Mucosa of stomach (tissue), 1 donor: ENCODE data around the gene BICDL2.

Experiments used
- H3K27me3 ChIP-seq: one replicate; pipeline ENCODE4 v1.7.0; 2013; ENCODE audit warnings: mild to moderate bottlenecking, low read length; ENCODE audit not compliant: control insufficient read depth, insufficient read depth
- H3K36me3 ChIP-seq: one replicate; pipeline ENCODE4 v1.7.0; 2013; ENCODE audit warnings: low read length; ENCODE audit not compliant: control insufficient read depth, insufficient read depth
- H3K4me1 ChIP-seq: one replicate; pipeline ENCODE4 v1.7.0; 2013; ENCODE audit warnings: mild to moderate bottlenecking, low read length; ENCODE audit not compliant: control insufficient read depth, insufficient read depth
- H3K4me3 ChIP-seq: one replicate; pipeline ENCODE4 v1.7.0; 2013; ENCODE audit warnings: low read length
- H3K9ac ChIP-seq: one replicate; pipeline ENCODE4 v1.7.0; 2013; ENCODE audit warnings: mild to moderate bottlenecking, low read length, moderate library complexity
- H3K9me3 ChIP-seq: one replicate; pipeline ENCODE4 v1.7.0; 2013; ENCODE audit warnings: mild to moderate bottlenecking, low read length, moderate library complexity; ENCODE audit not compliant: control insufficient read depth
- donor health status: Pancreatic carcinoma.

BICDL2 gene

GRCh38 chr16:3026003-3026378 is 10.8 kb downstream of the BICDL2 start:
- Histone ChIP-seq H3K27me3 (peaks cover 16% of the 10 kb centered on the region), H3K36me3 (no peaks in the 10 kb centered on the region), H3K4me1 (peaks cover 33% of the 10 kb centered on the region), H3K9ac (no peak overlapping the region), H3K4me3 (no peak overlapping the region), H3K9me3 (no peaks in the 10 kb centered on the region)

GRCh38 chr16:3025032-3026002 is 11.4 kb downstream of the BICDL2 start:
- H3K9ac ChIP-seq, result no peak overlapping the region
- H3K9me3 ChIP-seq, result no peaks in the 10 kb centered on the region
- H3K4me1 ChIP-seq, result peaks cover 32% of the 10 kb centered on the region
- H3K36me3 ChIP-seq, result no peaks in the 10 kb centered on the region
- H3K27me3 ChIP-seq, result peaks cover 11% of the 10 kb centered on the region
- H3K4me3 ChIP-seq, result no peak overlapping the region

DNA sequence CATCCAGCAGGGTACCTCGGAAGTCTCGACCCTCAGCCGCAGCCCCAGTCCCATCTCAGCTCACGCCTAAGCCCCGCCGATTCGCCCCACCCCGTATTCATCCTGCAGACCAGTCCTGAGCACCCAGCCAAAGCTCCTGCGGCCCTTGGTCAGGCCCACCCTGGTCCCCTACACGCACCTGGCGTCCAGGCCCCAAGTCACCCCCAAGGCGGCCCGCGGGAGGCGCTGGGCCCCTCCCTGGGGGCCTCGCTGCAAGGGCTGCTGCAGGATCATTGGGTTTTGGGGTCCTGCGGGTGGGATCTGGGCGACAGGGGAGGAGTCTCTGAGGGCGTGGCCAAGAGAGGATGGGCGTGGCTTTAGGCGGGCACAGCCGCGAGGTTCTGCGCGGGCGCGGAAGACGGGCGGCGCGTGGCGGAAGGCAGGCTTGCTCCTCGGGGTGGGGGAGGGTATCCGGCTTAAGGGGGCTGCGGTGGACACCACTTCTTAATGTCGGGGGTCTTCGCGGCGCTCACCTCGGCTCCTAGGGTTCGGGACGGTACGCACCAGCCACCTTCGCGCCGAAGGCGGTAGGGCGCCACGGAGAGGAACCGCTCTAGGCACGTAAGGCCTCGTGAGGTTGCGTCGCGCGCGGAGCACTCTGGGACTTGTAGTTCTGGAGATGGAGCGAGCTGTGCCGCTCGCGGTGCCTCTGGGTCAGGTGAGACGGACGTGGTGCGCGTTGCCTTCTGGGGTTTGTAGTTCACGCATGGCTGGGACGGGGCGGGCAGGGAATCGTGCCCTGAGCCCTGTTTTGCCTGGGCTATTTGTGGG is 12.9 kb downstream of the BICDL2 start, which contains the start of the genes HCFC1R1 and THOC6:
Gene HCFC1R1, minus strand, starts transcription at position 274 of the 810 bp plus-strand sequence. Its CDS starts 1 bp downstream, at position 273.
Gene THOC6, plus strand, starts transcription at position 367 of the 810 bp plus-strand sequence. Its CDS starts 292 bp downstream, at position 659.
- H3K4me1 ChIP-seq, result peaks cover 32% of the 10 kb centered on the region

GRCh38 chr16:3023415-3023668 is 13.4 kb downstream of the BICDL2 start:
- peaks cover 32% of the 10 kb centered on the region for H3K4me1 ChIP-seq
- H3K27me3 ChIP-seq, result no peaks in the 10 kb centered on the region
- no peaks in the 10 kb centered on the region for H3K36me3 ChIP-seq

More for the DNA sequence above, 12.9 kb downstream of the BICDL2 start, which contains the start of the genes HCFC1R1 and THOC6:
- Histone ChIP-seq H3K9me3 (no peaks in the 10 kb centered on the region), H3K9ac (peak within 1 kb of the TSS; percentile 74), H3K27me3 (no peaks in the 10 kb centered on the region), H3K4me3 (peak within 1 kb of the TSS; percentile 82), H3K36me3 (no peaks in the 10 kb centered on the region)

GRCh38 chr16:3022684-3023414 is 13.9 kb downstream of the BICDL2 start:
- H3K27me3 ChIP-seq, result peaks cover 1% of the 10 kb centered on the region
- H3K9ac ChIP-seq, result peak overlapping the region; percentile 79
- H3K4me3 ChIP-seq, result peak overlapping the region; percentile 82
- peaks cover 28% of the 10 kb centered on the region for H3K4me1 ChIP-seq
- no peaks in the 10 kb centered on the region for H3K9me3 ChIP-seq
- H3K36me3 ChIP-seq, result no peaks in the 10 kb centered on the region

More at GRCh38 chr16:3023415-3023668, 13.4 kb downstream of the BICDL2 start:
- peak overlapping the region; percentile 74 for H3K9ac ChIP-seq
- peak overlapping the region; percentile 82 for H3K4me3 ChIP-seq
- H3K9me3 ChIP-seq, result no peaks in the 10 kb centered on the region

- no peaks in the 10 kb centered on the region for H3K9me3 ChIP-seq
- peaks cover 25% of the 10 kb centered on the region for H3K4me1 ChIP-seq
- H3K4me3 ChIP-seq, result peak overlapping the region; percentile 82
- peaks cover 6% of the 10 kb centered on the region for H3K27me3 ChIP-seq
- peak overlapping the region; percentile 79 for H3K9ac ChIP-seq
- no peaks in the 10 kb centered on the region for H3K36me3 ChIP-seq
Observed at GRCh38 chr16:3022208-3022683, 14.5 kb downstream of the BICDL2 start.

GRCh38 chr16:3021449-3022207 is 15.1 kb downstream of the BICDL2 start:
- Histone ChIP-seq H3K4me3 (peak overlapping the region; percentile 78), H3K9me3 (no peaks in the 10 kb centered on the region), H3K4me1 (peaks cover 25% of the 10 kb centered on the region), H3K27me3 (peaks cover 9% of the 10 kb centered on the region), H3K9ac (peak overlapping the region; percentile 79), H3K36me3 (no peaks in the 10 kb centered on the region)

DNA sequence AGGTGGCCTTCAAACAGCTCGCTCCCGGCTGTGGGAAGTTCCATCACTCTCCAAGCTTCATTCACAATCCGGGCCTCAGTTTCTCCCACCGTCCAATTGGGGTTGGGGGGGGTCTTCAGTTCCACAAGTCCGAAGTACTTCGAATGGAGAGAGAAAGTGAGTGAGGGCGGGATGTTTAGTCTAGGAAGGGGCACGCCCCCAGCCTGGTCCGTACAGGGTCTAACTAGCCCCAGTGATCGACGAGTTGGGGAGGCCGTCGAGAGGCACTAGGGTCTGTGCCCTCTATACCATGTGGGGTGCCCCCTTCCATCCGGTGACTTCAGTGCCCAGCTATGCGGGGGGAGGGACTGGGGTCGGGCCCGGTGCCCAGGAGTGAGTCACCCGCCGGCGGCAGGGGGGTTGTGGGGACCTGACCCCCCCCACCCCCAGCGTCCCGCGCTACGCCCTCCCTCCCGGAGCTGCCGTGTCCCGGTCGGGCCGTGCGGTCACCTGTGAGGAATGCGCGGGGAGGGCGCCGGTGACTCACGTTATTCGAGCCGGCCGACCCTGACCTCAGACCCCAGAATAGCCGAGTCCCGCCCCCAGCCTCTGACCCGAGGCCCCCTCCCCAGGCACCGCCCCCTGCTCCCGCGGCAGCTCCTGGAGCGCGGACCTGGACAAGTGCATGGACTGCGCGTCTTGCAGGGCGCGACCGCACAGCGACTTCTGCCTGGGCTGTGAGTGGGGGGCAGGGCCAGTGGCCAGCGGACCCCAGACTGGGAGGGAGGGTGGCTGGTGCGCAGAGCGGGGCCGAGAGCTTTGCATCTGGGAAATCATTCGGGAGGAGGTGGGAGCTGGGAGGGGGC is 15.9 kb downstream of the BICDL2 start:
- Histone ChIP-seq H3K27me3 (peaks cover 9% of the 10 kb centered on the region), H3K9ac (peak overlapping the region; percentile 79), H3K9me3 (no peaks in the 10 kb centered on the region), H3K4me1 (peaks cover 25% of the 10 kb centered on the region), H3K36me3 (no peaks in the 10 kb centered on the region), H3K4me3 (peak overlapping the region; percentile 78)

- Histone ChIP-seq H3K36me3 (no peaks in the 10 kb centered on the region), H3K9ac (peak within 1 kb of the TSS; percentile 79), H3K4me3 (peak within 1 kb of the TSS; percentile 78), H3K27me3 (peaks cover 9% of the 10 kb centered on the region), H3K9me3 (no peaks in the 10 kb centered on the region), H3K4me1 (peaks cover 25% of the 10 kb centered on the region)
Observed at GRCh38 chr16:3020247-3020603, 16.5 kb downstream of the BICDL2 start, which contains the start of gene TNFRSF12A. Gene TNFRSF12A (plus strand): TSS chr16:3020368. CDS start chr16:3020398, 30 bp downstream.

DNA sequence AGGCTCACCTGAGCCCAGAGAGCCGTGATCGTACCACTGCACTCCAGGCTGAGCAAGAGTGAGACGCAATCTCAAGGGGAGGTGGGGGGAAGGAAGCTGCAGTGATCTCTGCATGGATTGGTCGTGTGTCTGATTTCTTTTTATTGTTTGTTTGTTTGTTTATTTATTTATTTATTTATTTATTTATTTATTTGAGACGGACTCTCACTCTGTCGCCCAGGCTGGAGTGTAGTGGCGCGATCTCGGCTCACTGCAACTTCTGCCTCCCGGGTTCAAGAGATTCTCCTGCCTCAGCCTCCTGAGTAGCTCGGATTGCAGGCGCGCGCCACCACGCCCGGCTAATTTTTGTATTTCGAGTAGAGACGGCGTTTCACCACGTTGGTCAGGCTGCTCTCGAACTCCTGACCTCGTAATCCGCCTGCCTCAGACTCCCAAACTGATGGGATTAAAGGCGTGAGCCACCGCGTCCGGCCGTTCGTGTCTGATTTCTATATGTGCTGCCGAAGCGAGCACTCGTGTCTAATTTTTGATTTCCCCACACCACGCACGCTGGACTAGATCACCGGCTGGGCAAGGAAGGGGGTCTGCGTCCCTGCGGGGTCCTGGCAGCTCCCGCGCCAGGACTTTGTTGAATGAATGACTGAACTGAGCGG is 17.0 kb downstream of the BICDL2 start:
- no peak overlapping the region for H3K9ac ChIP-seq

More for the DNA sequence above, 17.0 kb downstream of the BICDL2 start:
- Histone ChIP-seq H3K36me3 (no peaks in the 10 kb centered on the region), H3K4me3 (no peak overlapping the region), H3K27me3 (peaks cover 9% of the 10 kb centered on the region), H3K4me1 (peaks cover 25% of the 10 kb centered on the region), H3K9me3 (no peaks in the 10 kb centered on the region)
